GM21528 (cell line): ENCODE results near the gene KIF17.

ENCODE experiments used
- ATAC-seq: cut with Tn5 transposase; IDR thresholded peaks from one replicate; pipeline ENCODE4 v1.9.1; 2021; ENCODE audit warnings: mild to moderate bottlenecking, moderate library complexity; ENCODE audit not compliant: unreplicated experiment, low FRiP score

KIF17 gene

DNA sequence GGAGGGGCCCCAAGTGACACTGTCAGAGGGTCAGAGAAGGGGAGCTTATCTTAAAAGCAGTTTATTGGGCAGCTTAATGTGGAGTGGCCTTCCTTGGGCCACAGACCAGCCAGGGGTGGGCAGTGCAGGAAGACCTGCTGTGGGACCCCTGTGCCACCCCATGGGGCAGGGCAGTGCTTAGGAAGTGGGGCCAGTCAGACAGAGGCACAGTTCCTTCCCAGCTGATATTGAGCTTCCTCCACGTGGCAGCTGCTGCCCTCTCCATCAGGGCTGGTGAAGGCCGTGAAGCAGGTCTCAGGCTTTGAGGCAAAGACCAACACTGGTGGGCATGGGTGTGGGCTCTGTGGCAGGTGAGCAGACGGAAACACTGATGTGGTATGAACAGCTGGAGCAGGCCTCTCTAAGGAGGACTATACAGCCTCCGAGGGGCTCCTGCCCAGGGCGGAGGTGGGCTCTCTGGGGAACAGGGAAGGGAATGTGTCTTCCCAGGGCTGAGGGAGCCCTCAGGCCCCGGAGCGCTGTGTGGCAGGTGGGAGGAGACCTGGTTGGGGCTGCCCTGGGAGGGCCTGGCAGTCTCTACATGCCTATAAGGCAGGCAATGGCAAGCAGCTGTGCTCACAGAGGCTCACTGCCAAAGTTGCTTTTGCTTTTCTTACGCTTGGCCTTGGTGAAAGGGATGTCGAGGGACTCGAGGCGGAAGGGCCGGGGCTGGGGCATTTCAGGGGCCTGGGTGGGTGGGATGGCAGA is 53.7 kb downstream of the KIF17 start:
- no peak for ATAC-seq

DNA sequence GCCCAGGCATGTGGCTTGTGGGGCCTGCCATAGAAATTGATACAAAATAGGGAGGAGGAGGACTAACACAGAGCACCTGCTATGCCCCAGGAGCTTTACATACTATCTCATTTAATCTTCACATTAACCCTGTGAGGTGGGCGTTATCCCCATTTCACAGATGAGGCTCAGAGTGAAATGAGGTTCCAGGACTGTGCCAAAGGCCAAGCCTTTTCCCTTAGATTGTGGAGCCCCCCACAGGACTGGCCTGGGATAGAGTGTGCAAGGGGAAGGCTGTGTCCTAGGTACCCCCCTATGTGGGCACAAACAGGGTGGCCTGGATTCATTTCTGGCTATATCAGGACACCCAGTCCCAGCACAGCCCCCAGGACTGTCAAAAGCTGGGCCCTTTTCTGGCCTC is 54.4 kb downstream of the KIF17 start:
- ATAC-seq, result no peak

DNA sequence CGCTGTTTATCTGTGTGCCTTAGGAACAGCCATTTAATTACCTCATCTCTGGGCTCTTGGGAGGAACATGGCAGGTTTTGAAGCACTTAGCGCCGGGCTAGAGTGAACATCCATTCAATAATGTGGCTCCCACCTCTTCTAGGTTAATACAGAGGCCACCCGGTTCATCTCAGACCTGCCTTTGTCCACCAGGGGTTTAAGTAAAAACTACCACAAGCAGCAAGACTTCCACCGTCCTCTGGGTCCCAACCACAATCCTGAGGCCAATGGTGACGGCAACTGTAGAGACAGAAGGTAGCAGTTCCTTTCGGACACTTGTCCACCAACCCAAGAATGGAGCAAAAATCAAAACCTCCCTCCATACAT is 55.7 kb downstream of the KIF17 start:
- ATAC-seq, result no peak

DNA sequence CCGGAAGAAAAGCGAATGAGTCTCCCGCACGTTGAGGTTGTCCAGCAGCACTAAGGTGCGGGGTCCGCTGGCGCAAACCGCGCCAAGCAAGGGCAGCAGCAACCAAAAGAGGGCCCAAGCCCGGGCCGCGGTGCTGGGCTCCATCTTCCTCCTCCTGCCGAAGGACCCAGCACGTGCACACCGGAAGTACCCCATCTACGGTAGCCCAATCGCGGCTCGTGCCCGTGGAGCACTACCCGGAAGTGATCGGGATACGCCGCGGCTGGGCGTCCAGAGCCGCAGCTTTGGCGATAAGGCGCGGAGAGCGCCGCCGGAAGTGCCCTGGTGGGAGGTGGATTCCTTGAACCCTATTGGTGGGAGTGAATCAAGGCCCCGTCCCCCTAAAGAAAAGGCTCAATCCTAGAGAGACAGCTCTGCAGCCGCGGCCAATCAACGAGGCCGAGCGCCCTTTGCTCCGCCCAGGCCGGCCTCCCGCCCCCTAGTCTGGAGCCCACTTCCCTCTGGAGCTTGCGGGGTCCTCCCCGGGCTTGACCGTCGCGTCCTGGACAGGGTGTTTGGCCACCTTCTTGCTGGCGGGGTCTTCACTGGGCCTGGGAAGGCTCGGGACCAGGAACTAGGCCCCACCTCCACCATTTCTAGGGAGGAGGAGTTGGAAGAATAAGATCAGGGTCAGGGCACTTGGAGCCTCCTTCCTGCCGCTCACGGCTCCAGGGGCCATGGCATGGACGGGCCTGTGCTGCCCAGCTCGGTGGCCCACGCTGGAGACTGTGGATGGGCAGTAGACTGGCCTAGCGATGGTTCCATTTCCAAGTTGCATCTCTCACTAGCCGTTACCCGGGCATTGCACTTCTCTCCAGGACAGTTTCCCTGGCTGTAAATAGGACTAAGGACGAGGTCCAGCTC is 56.3 kb downstream of the KIF17 start, which contains the start of gene DDOST:
DDOST (minus strand) TSS at position 163 of the 903 bp plus-strand sequence; CDS start at position 144, 19 bp downstream.
- peak; percentile 87 for ATAC-seq

DNA sequence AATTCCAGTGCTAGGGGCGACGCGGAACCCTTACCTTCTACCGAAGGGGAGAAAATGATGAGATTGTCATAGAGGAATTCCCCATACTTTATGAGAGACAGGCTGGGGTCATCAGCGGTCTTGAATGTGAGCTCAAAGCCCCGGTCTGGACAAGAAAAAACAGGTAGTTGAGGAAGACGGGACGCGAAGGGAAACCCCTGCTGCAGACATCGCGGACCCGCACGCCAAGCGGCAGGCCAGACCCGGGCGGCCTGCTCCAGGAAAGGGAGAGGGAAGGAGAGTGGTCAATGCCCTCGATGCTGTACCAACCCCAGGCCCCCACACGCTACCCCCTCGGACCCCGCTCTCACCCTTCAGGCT is 57.0 kb downstream of the KIF17 start:
- ATAC-seq, result peak; percentile 3

DNA sequence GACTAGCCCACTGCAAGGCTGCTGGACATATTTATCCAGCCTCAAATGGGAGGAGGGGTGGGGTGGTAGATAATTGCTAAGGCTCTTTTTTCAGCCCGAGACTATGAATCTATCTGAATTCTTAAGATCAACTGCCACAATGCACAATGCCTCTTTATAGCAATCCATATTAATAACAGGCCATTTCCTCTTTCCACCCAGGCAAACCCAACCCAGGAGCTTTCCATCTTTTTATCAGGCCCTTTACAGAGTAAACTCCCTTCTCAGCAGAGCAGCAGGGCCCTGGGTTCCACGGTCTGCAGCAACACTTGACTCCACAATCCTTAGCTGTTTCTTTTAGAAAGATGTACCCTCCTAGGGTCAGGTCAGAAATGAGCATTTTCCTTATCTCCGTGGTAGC is 57.4 kb downstream of the KIF17 start:
- ATAC-seq, result no peak

DNA sequence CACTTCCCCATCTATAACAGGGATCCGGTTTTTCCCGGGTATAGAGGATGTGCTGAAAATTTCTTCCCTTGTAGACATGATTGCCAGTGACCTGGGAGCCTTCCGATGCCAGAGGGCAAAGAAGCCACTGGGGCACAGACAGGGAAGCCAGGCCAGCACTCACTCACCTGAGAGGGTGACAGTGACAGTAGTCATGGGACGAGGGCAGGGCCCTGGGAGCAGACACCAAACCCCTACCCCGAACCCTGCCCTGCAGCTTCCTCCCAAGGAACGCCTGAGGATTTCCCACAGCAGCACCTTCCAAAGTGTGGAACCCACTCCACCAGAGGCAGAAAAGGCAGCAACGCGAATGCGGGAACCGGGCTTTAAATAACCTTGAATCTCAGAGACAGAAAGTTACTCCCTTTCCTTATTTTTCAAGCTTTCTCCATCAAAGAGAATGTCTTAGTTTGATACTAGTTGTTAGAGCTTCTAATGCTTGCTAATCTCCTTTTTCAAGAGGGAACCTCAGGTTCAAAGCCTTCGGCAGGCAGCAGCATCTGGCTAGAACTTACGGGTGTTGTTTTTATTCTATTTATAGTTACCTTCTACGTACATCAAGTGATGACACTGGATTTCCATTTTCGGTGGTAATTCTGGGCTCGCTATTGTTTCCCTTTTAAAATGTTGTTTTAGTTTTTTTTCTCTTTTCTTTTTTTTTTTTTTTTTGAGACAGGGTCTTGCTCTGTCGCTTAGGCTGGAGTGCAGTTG is 59.5 kb downstream of the KIF17 start:
- no peak for ATAC-seq

DNA sequence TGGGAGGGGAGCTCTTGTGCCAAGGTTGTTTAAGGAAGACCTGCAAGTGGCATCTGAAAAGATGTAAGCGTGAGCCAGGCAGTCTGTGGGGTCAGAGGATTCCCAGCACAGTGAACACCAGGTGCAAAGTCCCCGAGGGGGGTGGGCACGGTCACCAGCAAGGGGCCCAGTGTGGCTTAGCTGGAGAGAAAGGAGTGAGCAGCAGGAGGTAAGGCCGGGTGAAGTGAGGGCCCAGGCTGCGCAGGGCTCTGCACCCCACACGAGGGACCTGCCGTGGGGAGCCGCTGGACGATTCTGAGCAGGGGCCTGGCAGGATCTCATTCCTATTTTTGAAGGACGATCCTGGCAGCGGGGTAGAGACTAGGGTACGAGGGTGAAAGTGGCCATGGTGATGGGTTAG is 60.8 kb downstream of the KIF17 start:
- no peak for ATAC-seq

DNA sequence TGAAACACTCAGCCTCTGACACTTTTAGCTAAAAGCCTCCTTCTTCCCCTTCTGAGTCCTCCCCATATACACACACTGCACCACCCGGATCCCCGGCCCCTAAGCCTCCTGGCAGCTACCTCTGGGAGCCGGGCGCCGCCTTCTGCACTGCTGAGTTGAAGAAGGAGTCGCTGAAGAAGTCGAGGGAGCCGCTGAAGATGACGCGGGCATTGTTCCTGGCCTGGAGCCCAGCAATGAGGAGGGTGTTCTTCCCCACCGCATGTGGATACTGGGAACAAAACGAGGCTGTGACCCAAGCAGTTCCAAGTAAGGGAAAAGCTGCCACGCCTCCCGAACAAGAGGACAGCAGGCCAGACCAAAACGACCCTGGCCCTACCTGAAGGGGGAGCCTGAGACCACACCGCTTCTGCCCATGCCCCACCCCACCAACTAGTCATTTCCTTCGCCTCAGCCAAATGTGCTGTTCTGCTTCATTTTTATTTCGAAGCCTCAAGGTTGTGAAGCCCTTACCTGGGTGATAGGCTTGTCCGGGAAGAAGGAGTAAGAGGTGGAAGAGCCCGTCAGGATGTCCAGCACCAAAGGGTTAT is 63.6 kb downstream of the KIF17 start:
- no peak for ATAC-seq

DNA sequence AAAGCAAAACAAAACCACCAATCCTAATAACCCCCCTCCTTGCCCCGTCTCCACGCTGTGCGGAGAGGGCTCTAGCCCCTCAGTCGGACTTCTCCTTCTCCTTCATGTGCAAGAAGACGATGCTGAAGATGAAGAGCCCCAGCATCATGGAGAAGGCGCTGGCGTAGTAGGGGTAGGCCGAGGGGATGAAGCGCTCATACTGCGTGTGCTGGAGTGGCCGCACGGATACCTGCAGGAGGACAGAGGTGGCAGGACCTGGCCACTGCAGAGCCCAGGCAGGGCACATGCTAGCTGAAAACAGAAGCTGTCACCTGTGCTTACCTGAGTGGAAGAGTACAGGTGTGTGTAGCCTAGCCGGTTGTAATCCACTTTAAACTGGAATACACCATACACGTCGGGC is 65.5 kb downstream of the KIF17 start:
- ATAC-seq, result no peak

DNA sequence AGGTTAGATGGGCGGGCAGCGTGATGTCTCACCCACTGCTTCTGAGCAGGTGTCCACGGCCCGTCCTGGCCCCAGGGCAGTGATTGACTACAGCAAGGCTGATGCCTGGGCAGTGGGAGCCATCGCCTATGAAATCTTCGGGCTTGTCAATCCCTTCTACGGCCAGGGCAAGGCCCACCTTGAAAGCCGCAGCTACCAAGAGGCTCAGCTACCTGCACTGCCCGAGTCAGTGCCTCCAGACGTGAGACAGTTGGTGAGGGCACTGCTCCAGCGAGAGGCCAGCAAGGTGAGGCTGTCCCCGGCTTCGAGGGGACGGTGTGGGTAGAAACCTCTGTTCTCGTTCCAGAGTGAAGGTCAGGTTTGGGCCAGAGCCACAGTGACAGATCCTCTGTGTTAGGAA is 68.9 kb downstream of the KIF17 start:
- ATAC-seq, result no peak

DNA sequence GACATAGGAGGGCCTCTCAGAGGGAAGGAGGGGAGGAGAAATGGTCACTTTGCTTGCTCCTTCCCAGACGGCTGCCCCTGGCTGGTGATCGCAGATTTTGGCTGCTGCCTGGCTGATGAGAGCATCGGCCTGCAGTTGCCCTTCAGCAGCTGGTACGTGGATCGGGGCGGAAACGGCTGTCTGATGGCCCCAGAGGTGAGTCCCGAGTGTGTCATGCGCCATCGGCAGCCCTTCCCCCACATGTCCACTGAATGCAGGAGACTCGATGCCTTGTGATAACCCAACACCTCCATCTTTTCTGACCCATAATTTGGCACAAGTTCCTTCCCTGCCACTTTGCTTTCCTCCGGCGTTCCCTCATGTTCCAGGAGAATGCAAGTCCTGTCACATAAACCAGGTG is 69.4 kb downstream of the KIF17 start:
- no peak for ATAC-seq

DNA sequence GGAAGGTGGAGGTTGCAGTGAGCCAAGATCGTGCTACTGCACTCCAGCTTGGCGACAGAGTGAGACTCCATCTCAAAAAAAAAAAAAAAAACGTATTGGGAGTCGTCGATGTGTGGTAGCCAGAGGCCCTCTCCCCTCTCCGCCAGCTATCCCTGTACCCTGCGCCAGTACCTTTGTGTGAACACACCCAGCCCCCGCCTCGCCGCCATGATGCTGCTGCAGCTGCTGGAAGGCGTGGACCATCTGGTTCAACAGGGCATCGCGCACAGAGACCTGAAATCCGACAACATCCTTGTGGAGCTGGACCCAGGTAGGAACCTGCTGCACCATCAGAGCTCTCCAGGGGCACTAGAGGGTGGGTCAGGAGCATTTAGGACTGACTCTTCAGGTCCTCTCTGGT is 72.4 kb downstream of the KIF17 start:
- ATAC-seq, result no peak

DNA sequence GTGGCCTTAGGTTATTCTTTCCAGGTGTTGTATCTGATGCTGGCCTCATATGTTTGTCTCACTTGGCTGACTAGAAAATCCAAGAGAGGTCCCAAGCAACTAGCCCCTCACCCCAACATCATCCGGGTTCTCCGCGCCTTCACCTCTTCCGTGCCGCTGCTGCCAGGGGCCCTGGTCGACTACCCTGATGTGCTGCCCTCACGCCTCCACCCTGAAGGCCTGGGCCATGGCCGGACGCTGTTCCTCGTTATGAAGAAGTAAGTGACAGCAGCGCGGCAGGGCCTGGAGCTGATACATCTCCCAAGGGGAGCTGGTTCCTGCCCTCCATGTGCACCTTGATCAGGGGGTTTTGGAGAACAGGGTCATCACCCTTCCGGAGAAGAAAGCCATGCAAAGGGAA is 73.4 kb downstream of the KIF17 start:
- ATAC-seq, result no peak

DNA sequence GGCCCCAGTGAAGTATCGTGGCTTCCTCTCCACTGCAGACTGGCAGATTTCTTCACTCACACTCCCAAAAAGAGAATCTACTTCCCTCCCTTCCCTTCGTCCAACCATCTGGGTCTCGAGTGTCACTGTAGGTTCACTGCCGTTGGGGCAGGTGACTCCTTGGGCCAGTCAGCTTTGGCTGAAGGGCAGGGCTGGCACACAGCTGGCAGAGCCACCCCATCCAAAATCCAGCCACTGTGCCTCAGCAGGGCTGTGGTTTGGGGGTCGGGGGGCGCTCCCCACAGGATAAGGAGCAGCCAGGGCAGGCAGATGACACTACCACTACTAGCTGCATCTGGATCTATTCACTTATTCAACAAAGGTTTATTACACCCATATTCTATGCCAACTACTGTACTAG is 74.7 kb downstream of the KIF17 start:
- ATAC-seq, result no peak

DNA sequence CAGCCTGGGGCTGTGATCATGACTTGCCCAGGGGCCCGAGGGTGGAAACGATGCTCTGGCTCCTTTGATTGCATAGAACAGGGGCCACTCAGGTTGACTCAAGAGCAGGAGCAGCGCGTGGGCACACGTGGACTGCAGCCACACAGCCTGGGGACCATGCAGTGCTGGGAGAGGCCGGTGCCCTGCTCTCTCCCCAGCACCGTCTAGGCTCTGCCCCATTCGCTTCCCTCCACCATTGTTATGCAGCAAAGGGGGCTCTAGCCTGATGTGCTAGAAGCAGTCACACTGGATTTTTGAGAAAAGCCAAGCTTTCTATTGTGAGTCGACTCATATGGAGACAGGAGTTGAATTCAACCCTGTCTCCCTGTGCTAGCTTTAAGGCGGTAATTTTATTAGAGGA is 75.8 kb downstream of the KIF17 start:
- ATAC-seq, result no peak

DNA sequence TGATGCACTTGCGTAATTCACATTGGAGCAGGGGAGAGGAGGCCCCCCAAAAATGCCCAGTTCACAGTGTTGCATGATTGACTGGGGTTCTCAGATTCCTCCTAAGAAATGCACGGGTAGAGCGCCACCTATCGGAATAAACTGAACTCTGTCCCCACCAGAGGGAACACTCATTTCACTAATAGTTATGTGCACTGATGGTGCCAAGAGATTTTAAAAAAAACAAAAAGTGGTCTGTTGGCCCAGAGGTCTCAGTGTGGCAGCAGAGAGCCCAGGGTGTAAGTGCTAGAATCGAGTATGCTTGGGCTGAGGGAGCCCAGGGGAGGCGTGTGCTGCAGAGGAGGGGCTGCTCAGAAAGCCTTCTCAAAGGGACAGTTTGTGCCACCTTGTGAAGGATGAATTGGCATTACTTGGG is 77.6 kb downstream of the KIF17 start:
- no peak for ATAC-seq

DNA sequence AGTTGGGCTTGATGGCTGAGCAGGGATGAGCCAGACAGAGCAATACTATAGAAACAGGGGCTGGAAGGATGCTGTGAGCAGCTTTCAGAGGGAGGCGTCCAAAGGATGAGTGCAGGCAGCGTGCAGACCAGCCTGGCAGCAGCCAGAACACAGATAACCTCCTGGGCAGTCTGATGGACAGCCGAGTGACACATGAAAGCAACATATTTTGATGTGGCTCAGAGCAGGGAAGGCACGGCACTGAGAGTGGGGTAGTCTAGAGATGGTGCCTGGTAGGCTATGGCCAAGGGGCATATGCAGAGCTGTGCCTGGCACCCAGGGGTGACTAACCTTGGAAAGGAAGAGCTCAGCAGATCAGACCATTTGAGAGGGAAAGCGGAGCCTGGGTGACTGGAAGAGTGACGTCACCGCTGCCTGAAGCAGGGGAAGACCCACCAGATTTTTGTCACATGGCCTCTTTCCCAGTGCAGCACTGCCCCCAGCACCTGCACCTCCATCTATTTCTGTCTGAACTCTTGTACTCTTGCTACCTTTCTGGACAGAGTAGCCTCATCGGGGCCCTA is 80.9 kb downstream of the KIF17 start:
- no peak for ATAC-seq

DNA sequence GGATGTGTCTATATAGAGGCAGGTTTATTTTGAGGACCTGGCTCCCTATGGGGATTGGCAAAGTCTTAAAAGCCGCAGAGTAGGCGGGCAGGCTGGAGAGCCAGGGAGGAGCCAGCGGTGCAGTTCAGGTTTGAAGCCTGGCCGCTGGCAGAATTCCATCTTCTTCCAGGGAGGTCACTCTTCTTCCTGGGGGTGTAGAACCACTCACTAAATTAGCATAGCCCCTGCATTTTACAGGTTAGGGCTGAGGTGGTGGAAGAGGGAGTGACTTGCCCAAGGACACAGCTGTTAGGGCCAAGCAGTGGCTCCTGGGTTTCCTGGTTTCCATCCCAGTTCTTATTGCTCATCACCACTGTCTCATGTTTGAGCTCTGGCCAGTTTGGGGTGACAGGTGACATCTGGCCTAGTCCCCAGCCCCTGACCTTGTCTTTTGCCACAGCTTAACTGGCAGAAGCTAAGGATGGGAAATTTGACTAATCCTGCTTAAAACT is 83.2 kb downstream of the KIF17 start:
- ATAC-seq, result no peak

DNA sequence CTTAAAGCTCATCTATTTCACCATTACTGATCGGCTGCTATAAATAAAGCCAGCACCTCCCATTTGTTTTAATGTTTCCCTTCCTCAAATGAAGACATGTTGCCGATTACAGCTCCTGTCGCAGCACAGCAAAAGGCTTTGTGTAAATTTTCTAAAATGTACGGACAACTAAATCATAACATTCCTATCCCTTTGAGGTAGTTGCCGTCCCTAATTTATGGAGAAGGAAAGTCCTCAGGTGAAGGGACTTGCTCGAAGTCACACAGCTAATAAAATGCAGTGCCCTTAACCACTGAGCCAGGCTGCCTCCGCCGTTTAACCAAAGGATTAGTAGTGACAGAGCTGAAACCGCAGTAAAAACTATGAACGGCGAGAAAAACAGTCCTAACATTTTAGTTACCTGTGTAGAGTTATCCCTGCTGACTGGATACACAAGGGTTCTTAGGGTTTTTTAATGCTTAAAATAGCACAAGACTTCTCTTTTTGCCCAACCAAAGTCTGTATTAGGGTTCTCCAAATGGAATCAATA is 83.7 kb downstream of the KIF17 start:
- no peak for ATAC-seq
